ENCODE data around the gene DNAJB11.
A peak's percentile ranks its signal among the peaks of the same experiment; 100 is the strongest.

Gene DNAJB11

DNA sequence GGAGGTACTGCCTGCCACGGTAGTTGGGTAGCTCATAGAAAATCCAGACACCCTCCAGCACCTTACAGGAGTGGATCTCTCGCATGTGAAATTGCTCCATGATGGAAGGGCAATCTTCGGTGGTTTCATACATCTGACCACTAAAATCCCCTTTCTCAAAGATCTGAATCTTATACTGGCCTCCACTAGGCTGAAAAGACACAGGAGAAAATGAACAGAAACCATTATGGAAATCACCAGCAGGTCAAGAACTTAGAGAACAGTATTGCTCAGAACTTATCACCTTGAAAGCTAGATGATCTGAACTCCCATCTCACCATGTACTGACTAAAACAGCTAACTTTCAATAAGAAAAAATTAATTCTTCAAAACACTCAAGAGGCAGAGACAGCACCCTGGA lies 31.7 kb upstream of the DNAJB11 start:
- Histone ChIP-seq H4K20me1 (ENCODE audit: control insufficient read depth, insufficient read depth, low read depth, low read length) (no peaks in the 10 kb centered on the region), H3K9me3 (ENCODE audit: control insufficient read depth, insufficient read depth, low read length) (no peaks in the 10 kb centered on the region), H3K4me2 (ENCODE audit: low read length) (no peak overlapping the region), H3K79me2 (ENCODE audit: control insufficient read depth, low read length) (no peaks in the 10 kb centered on the region), H3K27ac (ENCODE audit: low read depth, low read length) (no peak overlapping the region), H3K4me1 (ENCODE audit: control insufficient read depth, low read length) (peaks cover 36% of the 10 kb centered on the region), H3K36me3 (ENCODE audit: control insufficient read depth, low read length) (peaks cover 3% of the 10 kb centered on the region; the same call in 1 of the 2 replicates), H3K9me2 (replicated peaks; ENCODE audit: control insufficient read depth, low read length) (no peaks in the 10 kb centered on the region), H3F3A (ENCODE audit: control insufficient read depth, insufficient read depth) (peaks cover 13% of the 10 kb centered on the region), H3K4me3 (ENCODE audit: low read length) (no peak overlapping the region), H3K27me3 (ENCODE audit: control insufficient read depth, low read length) (no peaks in the 10 kb centered on the region)
- no peak for TF ChIP-seq EZH2phosphoT487 (IDR thresholded peaks at IDR 0.05; ENCODE audit: borderline replicate concordance, low read length)
- TF ChIP-seq, protein P1, sequence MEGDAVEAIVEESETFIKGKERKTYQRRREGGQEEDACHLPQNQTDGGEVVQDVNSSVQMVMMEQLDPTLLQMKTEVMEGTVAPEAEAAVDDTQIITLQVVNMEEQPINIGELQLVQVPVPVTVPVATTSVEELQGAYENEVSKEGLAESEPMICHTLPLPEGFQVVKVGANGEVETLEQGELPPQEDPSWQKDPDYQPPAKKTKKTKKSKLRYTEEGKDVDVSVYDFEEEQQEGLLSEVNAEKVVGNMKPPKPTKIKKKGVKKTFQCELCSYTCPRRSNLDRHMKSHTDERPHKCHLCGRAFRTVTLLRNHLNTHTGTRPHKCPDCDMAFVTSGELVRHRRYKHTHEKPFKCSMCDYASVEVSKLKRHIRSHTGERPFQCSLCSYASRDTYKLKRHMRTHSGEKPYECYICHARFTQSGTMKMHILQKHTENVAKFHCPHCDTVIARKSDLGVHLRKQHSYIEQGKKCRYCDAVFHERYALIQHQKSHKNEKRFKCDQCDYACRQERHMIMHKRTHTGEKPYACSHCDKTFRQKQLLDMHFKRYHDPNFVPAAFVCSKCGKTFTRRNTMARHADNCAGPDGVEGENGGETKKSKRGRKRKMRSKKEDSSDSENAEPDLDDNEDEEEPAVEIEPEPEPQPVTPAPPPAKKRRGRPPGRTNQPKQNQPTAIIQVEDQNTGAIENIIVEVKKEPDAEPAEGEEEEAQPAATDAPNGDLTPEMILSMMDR (IDR thresholded peaks at IDR 0.05; ENCODE audit: low read depth, low read length, poor library complexity, severe bottlenecking) = no peak

DNA sequence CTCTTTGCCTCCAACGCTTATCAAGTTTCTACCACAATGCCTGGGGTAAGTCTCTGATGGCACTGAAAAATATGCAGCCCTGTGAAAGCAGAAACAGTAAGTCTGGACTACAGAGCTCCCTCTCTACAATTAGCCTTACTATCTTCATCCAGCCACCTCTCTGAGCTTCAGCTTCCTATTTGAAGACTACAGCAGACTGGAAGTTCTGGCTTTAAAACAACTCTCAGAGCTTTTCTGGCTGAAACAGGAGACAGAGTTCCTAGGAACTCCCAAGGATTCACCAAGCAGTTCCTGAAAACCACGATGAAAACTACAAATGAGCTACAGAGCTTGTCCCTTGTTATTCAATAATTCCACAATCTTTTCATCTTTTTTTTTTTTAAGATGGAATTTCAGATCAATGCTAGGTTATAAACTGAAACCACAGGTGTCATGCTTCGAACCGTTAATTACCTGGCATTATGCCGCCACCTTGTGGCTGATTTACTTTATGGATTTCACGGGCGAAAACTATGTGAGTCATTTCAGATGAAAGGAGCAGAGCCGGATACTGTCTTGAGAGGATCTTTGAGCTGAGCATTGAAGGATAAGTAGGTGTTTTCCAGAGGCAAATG lies 30.2 kb upstream of the DNAJB11 start:
- H3K4me2 ChIP-seq (ENCODE audit: low read length) = no peak overlapping the region
- no peaks in the 10 kb centered on the region for H3K27me3 ChIP-seq (ENCODE audit: control insufficient read depth, low read length)
- H3K4me1 ChIP-seq (ENCODE audit: control insufficient read depth, low read length) = peaks cover 21% of the 10 kb centered on the region
- 0 out of 2 replicates have a peak, but pooled peaks cover 6% of the 10 kb centered on the region for H3F3A ChIP-seq (ENCODE audit: control insufficient read depth, insufficient read depth)
- no peaks in the 10 kb centered on the region for H4K20me1 ChIP-seq (ENCODE audit: control insufficient read depth, insufficient read depth, low read depth, low read length)
- no peak for TF ChIP-seq EZH2phosphoT487 (IDR thresholded peaks at IDR 0.05; ENCODE audit: borderline replicate concordance, low read length)
- TF ChIP-seq, protein P1 (IDR thresholded peaks at IDR 0.05; ENCODE audit: low read depth, low read length, poor library complexity, severe bottlenecking) = peak; percentile 76
- no peaks in the 10 kb centered on the region for H3K9me2 ChIP-seq (replicated peaks; ENCODE audit: control insufficient read depth, low read length)
- no peaks in the 10 kb centered on the region for H3K9me3 ChIP-seq (ENCODE audit: control insufficient read depth, insufficient read depth, low read length)
- peaks cover 11% of the 10 kb centered on the region; the same call in 1 of the 2 replicates for H3K36me3 ChIP-seq (ENCODE audit: control insufficient read depth, low read length)
- H3K27ac ChIP-seq (ENCODE audit: low read depth, low read length) = no peak overlapping the region
- no peaks in the 10 kb centered on the region for H3K79me2 ChIP-seq (ENCODE audit: control insufficient read depth, low read length)
- no peak overlapping the region for H3K4me3 ChIP-seq (ENCODE audit: low read length)

DNA sequence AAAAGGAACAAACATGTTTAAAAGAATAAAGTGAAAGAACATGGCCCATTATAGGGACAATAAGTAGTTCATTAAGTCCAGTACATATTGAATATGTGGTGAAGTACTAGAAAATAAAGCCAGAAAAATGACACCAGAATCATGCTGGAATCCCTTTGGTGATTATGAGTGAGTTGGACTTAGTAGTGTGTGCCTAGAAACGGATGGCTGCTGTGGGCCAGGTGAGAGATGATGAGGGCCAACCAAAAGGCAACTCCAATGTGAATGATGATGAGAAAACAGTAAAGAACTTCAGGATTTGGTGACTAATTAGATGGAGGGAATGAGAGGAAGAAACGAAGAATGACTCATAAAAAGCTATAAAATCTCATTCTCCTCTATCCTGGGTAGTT lies 29.7 kb upstream of the DNAJB11 start:
- peaks cover 16% of the 10 kb centered on the region for H3K4me1 ChIP-seq (ENCODE audit: control insufficient read depth, low read length)
- no peak overlapping the region for H3K27ac ChIP-seq (ENCODE audit: low read depth, low read length)
- H4K20me1 ChIP-seq (ENCODE audit: control insufficient read depth, insufficient read depth, low read depth, low read length) = no peaks in the 10 kb centered on the region
- H3K4me3 ChIP-seq (ENCODE audit: low read length) = no peak overlapping the region
- peaks cover 11% of the 10 kb centered on the region; the same call in 1 of the 2 replicates for H3K36me3 ChIP-seq (ENCODE audit: control insufficient read depth, low read length)
- no peak overlapping the region for H3K4me2 ChIP-seq (ENCODE audit: low read length)
- 0 out of 2 replicates have a peak, but pooled peaks cover 6% of the 10 kb centered on the region for H3F3A ChIP-seq (ENCODE audit: control insufficient read depth, insufficient read depth)
- H3K27me3 ChIP-seq (ENCODE audit: control insufficient read depth, low read length) = no peaks in the 10 kb centered on the region
- no peaks in the 10 kb centered on the region for H3K9me2 ChIP-seq (replicated peaks; ENCODE audit: control insufficient read depth, low read length)
- H3K79me2 ChIP-seq (ENCODE audit: control insufficient read depth, low read length) = no peaks in the 10 kb centered on the region
- TF ChIP-seq, protein P1 (IDR thresholded peaks at IDR 0.05; ENCODE audit: low read depth, low read length, poor library complexity, severe bottlenecking) = no peak
- TF ChIP-seq EZH2phosphoT487 (IDR thresholded peaks at IDR 0.05; ENCODE audit: borderline replicate concordance, low read length) = no peak
- no peaks in the 10 kb centered on the region for H3K9me3 ChIP-seq (ENCODE audit: control insufficient read depth, insufficient read depth, low read length)
